Epidermal melanocyte (primary cell): ENCODE data around the gene MITF.

Experiments used
- DNase-seq: peaks from one replicate; pipeline ENCODE4 v3.0.0; 2011; ENCODE audit warnings: low spot score; ENCODE audit not compliant: insufficient read length

Gene MITF

GRCh38 chr3:70006089-70006488 is 266.8 kb downstream of the MITF start:
- DNase-seq, result no peak

GRCh38 chr3:70010346-70010745 is 271.1 kb downstream of the MITF start:
- DNase-seq, result no peak

GRCh38 chr3:70011582-70011981 is 272.3 kb downstream of the MITF start:
- DNase-seq, result no peak
